HepG2 (cell line): Measurements from ENCODE around the gene DUS1L. TPM values are rescaled to one million over a fixed set of nuclear protein-coding genes. Genes with fewer than 3 reads are reported as not detected.

Experiments
- ADNP ChIP-seq: sonication (generic); formaldehyde crosslinking; IDR thresholded peaks from 2 replicates; pipeline ENCODE4 v1.4.0; 2020; ENCODE audit warnings: missing genetic modification reagents
- CENPBD1 ChIP-seq: sonication (generic); formaldehyde crosslinking; IDR thresholded peaks from 2 replicates; pipeline ENCODE4 v1.8.0; 2022; ENCODE audit warnings: missing genetic modification reagents, low read depth, mild to moderate bottlenecking, borderline replicate concordance
- ELF1 ChIP-seq: sonication (generic); formaldehyde crosslinking; IDR thresholded peaks from 2 replicates; pipeline ENCODE4 v1.4.0; 2020; ENCODE audit warnings: missing genetic modification reagents
- GABPA ChIP-seq, 2 experiments: IDR thresholded peaks; 2 replicates each; pipeline ENCODE4 v1.6.1; 2011 to 2016; ENCODE audit warnings: low read depth in 2 of 2, low read length in 1 of 2, missing biosample characterization in 1 of 2, missing genetic modification characterization in 1 of 2
- HNF4A ChIP-seq: sonication (generic); formaldehyde crosslinking; IDR thresholded peaks from 2 replicates; pipeline ENCODE4 v1.4.0; 2020; ENCODE audit warnings: missing genetic modification reagents
- IRX3 ChIP-seq: sonication (generic); formaldehyde crosslinking; IDR thresholded peaks from 2 replicates; pipeline ENCODE4 v1.8.1; 2023; ENCODE audit warnings: mild to moderate bottlenecking, low read depth, missing genetic modification reagents, borderline replicate concordance
- NFYC ChIP-seq: IDR thresholded peaks from 2 replicates; pipeline ENCODE4 v1.6.1; 2016; ENCODE audit warnings: missing genetic modification reagents, missing compliant biosample characterization
- NR2F6 ChIP-seq, 2 experiments: IDR thresholded peaks; 2 replicates each; pipeline ENCODE4 v1.6.1; 2016; ENCODE audit warnings: antibody characterized with exemption in 1 of 2, mild to moderate bottlenecking in 1 of 2
- POLR2A ChIP-seq, 2 experiments: IDR thresholded peaks; 2 replicates each; pipeline ENCODE4 v1.6.1; 2011; ENCODE audit warnings: low read depth in 2 of 2, low read length in 2 of 2, mild to moderate bottlenecking in 1 of 2, moderate library complexity in 1 of 2; ENCODE audit not compliant: insufficient read depth in 1 of 2
- SMARCC2 ChIP-seq: fragments of 450-650 bp; IDR thresholded peaks from 2 replicates; pipeline ENCODE4 v1.6.1; 2017; ENCODE audit warnings: antibody characterized with exemption, mild to moderate bottlenecking
- SP1 ChIP-seq, 2 experiments: fragments of 450-650 bp in 1 of 2; sonication (generic) in 1 of 2; formaldehyde crosslinking in 1 of 2; IDR thresholded peaks; 2 replicates each; pipeline versions ENCODE4 v1.4.0 to v1.6.1; 2016 to 2020; ENCODE audit warnings: missing genetic modification reagents in 1 of 2
- TCF7L2 ChIP-seq: IDR thresholded peaks from 2 replicates; pipeline ENCODE4 v1.6.1; 2011; ENCODE audit warnings: mild to moderate bottlenecking, low read depth, low read length, moderate library complexity
- THAP8 ChIP-seq: sonication (generic); formaldehyde crosslinking; IDR thresholded peaks from 2 replicates; pipeline ENCODE4 v1.5.1; 2020; ENCODE audit warnings: missing genetic modification reagents, mild to moderate bottlenecking, borderline replicate concordance
- ZMYM4 ChIP-seq: sonication (generic); formaldehyde crosslinking; IDR thresholded peaks from 2 replicates; pipeline ENCODE4 v1.8.1; 2023; ENCODE audit warnings: mild to moderate bottlenecking, missing genetic modification reagents
- ZNF275 ChIP-seq: sonication (generic); formaldehyde crosslinking; IDR thresholded peaks from 2 replicates; pipeline ENCODE4 v1.8.0; 2022; ENCODE audit warnings: missing genetic modification reagents, mild to moderate bottlenecking, inconsistent platforms, borderline replicate concordance
- ZSCAN21 ChIP-seq: sonication (generic); formaldehyde crosslinking; IDR thresholded peaks from 2 replicates; pipeline ENCODE4 v1.8.0; 2022; ENCODE audit warnings: mild to moderate bottlenecking, missing genetic modification reagents, moderate library complexity, borderline replicate concordance
- polyA plus RNA-seq, 8 experiments: library from polyadenylated mRNA; depleted of rRNA in 3 of 8; stranded (reverse) in 7 of 8; unstranded in 1 of 8; fragments of >200 nt; fragmentation: Illumina TruSeq in 4 of 8; extraction: Trizol in 4 of 8; gene quantifications; 2 replicates each; pipeline versions ENCODE4 v1.2.1 to v1.2.3, GENCODE V29; 2011 to 2016; ENCODE audit warnings: low read depth in 4 of 8, missing spikeins in 1 of 8, mixed read lengths in 1 of 8; ENCODE audit not compliant: insufficient read depth in 1 of 8
- total RNA-seq, 5 experiments: library from RNA; depleted of rRNA; stranded (reverse); fragments of >200 nt; fragmentation: Illumina TruSeq; extraction: Trizol; gene quantifications; 2 replicates each; pipeline ENCODE4 v1.2.3, GENCODE V29; 2016; ENCODE audit warnings: low read depth in 1 of 5
- TF ChIP-seq, protein P1 (sequence below): sonication (generic); formaldehyde crosslinking; IDR thresholded peaks from 2 replicates; pipeline ENCODE4 v1.4.0; 2020; ENCODE audit warnings: mild to moderate bottlenecking, missing genetic modification reagents
- TF ChIP-seq, protein P2 (sequence below): sonication (generic); formaldehyde crosslinking; IDR thresholded peaks from 2 replicates; pipeline ENCODE4 v1.4.0; 2020; ENCODE audit warnings: missing genetic modification reagents

Gene DUS1L
- total and polyA plus RNA-seq, 2 of the 13 experiments (the other 11 are each of a cell fraction or from before 2014, with no cell fraction given), result 81.0 to 109 TPM

DNA sequence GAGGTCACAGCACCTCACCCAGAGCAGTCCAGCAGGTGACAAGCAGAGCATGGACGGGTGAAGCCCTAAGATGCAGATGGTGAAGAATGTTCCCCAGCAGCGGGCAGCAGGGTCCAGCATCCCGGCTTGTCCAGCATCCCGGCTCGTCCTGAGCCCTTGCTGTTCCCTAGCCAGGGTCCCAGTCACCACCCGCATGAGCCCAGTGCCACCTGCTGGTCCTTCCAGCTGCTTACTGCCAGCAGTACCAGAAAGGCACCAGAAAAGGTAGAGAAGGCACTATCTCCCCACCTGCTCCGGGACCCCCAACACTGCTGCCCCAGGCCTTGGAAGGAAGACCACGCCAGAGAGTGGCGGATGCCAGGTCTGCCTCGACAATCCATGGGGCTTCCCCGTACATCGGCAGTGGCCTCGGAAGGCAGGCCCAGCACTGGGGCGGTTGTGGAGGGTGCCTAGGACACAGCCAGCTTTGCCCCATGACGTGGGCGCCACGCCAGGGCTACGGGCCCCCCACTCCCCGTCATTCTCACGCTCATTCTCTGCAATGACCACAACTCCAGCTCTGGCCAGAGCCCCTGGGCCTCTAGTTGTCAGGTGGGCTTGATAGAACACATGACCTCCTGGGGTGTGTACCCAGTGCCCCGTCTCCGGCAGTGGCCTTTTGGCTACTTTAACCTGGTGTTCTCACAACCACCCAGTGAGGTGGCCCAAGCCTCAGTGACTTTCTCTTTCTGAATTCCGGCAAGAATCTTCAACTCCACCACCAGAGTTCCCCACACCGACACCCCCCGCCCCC is 44.3 kb downstream of the DUS1L start (continued):
- TF ChIP-seq POLR2A (IDR thresholded peaks at IDR 0.05; ENCODE audit: insufficient read depth in 1 of 2, low read depth in 2 of 2, low read length in 2 of 2) (peak in 1 of 2 experiments; percentile 58; a peak in 1 of 4 replicates), ELF1 (no peak), NFYC (CRISPR knock-in tag) (peak; percentile 42; the same call in 1 of the 2 replicates), THAP8 (peak; percentile 63; the same call in 1 of the 2 replicates), SP1 (IDR thresholded peaks at IDR 0.05) (no peak), SP1 (CRISPR knock-in tag; IDR thresholded peaks at IDR 0.05) (peak; percentile 62), HNF4A (CRISPR knock-in tag) (peak; percentile 19; the same call in 1 of the 2 replicates), TCF7L2 (no peak), ADNP (CRISPR knock-in tag) (no peak), NR2F6 (IDR thresholded peaks at IDR 0.05) (no peak; the same call in 1 of the 2 replicates), NR2F6 (CRISPR knock-in tag; IDR thresholded peaks at IDR 0.05) (peak; percentile 19; the same call in 1 of the 2 replicates), SMARCC2 (no peak), ZNF275 (CRISPR knock-in tag) (no peak; the same call in 1 of the 2 replicates), ZMYM4 (CRISPR knock-in tag) (0 out of 2 replicates have a peak, but pooled peaks have one; percentile 21), IRX3 (CRISPR knock-in tag) (no peak), ZSCAN21 (CRISPR knock-in tag) (peak; percentile 79), CENPBD1 (CRISPR knock-in tag) (no peak), GABPA (IDR thresholded peaks at IDR 0.05; ENCODE audit: low read depth, low read length) (no peak), GABPA (CRISPR knock-in tag; IDR thresholded peaks at IDR 0.05; ENCODE audit: low read depth) (no peak)
- TF ChIP-seq, protein P1, sequence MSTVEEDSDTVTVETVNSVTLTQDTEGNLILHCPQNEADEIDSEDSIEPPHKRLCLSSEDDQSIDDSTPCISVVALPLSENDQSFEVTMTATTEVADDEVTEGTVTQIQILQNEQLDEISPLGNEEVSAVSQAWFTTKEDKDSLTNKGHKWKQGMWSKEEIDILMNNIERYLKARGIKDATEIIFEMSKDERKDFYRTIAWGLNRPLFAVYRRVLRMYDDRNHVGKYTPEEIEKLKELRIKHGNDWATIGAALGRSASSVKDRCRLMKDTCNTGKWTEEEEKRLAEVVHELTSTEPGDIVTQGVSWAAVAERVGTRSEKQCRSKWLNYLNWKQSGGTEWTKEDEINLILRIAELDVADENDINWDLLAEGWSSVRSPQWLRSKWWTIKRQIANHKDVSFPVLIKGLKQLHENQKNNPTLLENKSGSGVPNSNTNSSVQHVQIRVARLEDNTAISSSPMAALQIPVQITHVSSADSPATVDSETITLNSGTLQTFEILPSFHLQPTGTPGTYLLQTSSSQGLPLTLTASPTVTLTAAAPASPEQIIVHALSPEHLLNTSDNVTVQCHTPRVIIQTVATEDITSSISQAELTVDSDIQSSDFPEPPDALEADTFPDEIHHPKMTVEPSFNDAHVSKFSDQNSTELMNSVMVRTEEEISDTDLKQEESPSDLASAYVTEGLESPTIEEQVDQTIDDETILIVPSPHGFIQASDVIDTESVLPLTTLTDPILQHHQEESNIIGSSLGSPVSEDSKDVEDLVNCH (CRISPR knock-in tag), result no peak
- TF ChIP-seq, protein P2, sequence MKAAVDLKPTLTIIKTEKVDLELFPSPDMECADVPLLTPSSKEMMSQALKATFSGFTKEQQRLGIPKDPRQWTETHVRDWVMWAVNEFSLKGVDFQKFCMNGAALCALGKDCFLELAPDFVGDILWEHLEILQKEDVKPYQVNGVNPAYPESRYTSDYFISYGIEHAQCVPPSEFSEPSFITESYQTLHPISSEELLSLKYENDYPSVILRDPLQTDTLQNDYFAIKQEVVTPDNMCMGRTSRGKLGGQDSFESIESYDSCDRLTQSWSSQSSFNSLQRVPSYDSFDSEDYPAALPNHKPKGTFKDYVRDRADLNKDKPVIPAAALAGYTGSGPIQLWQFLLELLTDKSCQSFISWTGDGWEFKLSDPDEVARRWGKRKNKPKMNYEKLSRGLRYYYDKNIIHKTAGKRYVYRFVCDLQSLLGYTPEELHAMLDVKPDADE, result no peak
